Endothelial cell of umbilical vein (primary cell): Measurements from ENCODE around the gene MED12L. TPM values are rescaled to one million over a fixed set of nuclear protein-coding genes. Genes with fewer than 3 reads are reported as not detected.

Experiments
- BruUV-seq: library from RNA; stranded (reverse); fragments of 400-500 nt; replicated peaks from 2 replicates; lab custom pipeline; 2021; lab: Mats Ljungman, UMichigan
- CTCF ChIA-PET: fragments of 300-600, 350-600 bp; sonication (Branson Sonifier 250); formaldehyde crosslinking; loops from one replicate; lab custom pipeline; 2021; ENCODE audit warnings: antibody characterized with exemption, inconsistent platforms; lab: Charles Lee
- POLR2A ChIA-PET: fragments of 300-600, 350-600 bp; sonication (Branson Sonifier 250); formaldehyde crosslinking; loops from one replicate; lab custom pipeline; 2021; ENCODE audit warnings: antibody characterized with exemption, inconsistent platforms; lab: Charles Lee
- DNase-seq: peaks from one replicate; pipeline ENCODE4 v3.0.0-alpha.2; 2011; ENCODE audit warnings: low read depth, low spot score
- FAIRE-seq: peaks from 2 replicates; lab custom pipeline; 2011; peaks lifted over from hg19 to GRCh38; lab: Jason Lieb, UNC
- H2AFZ ChIP-seq: 2 replicates; pipeline ENCODE4 v1.6.0; 2012; ENCODE audit warnings: low read depth, low read length, control low read depth, inconsistent platforms
- H3K27ac ChIP-seq: 2 replicates; pipeline ENCODE4 v1.5.1; 2011; ENCODE audit warnings: low read depth, mild to moderate bottlenecking, control low read depth, low read length, moderate library complexity; ENCODE audit not compliant: insufficient read depth
- H3K27me3 ChIP-seq, 2 experiments: 2 replicates each; pipeline versions ENCODE4 v1.6.0 to v1.6.1; 2011; ENCODE audit warnings: low read length in 2 of 2, mixed read lengths in 1 of 2; ENCODE audit not compliant: control insufficient read depth in 2 of 2, insufficient read depth in 2 of 2
- H3K36me3 ChIP-seq, 2 experiments: 2 replicates in 1 of 2; 3 replicates in 1 of 2; pipeline ENCODE4 v1.5.1; 2011; ENCODE audit warnings: low read length in 2 of 2, mild to moderate bottlenecking in 1 of 2, moderate library complexity in 1 of 2; ENCODE audit not compliant: control insufficient read depth in 2 of 2, insufficient read depth in 2 of 2; ENCODE audit errors: extremely low read depth in 1 of 2
- H3K4me1 ChIP-seq: 3 replicates; pipeline ENCODE4 v1.5.1; 2011; ENCODE audit warnings: mild to moderate bottlenecking, low read length; ENCODE audit not compliant: control insufficient read depth, insufficient read depth; ENCODE audit errors: extremely low read depth
- H3K4me2 ChIP-seq: 2 replicates; pipeline ENCODE4 v1.6.1; 2011; ENCODE audit warnings: low read length, control low read depth, mixed read lengths; ENCODE audit not compliant: insufficient read depth
- H3K4me3 ChIP-seq, 3 experiments: fragments of 200-600 bp in 1 of 3; sonication (generic), shearing (Covaris generic) in 1 of 3; replicated peaks in 1 of 3; 2 replicates each; pipeline ENCODE4 v1.5.1; 2011 to 2016; ENCODE audit warnings: control low read depth in 3 of 3, low read length in 3 of 3, mild to moderate bottlenecking in 2 of 3, inconsistent platforms in 1 of 3, low read depth in 1 of 3, moderate library complexity in 1 of 3; ENCODE audit not compliant: insufficient read depth in 1 of 3
- H3K79me2 ChIP-seq: 2 replicates; pipeline ENCODE4 v1.6.0; 2012; ENCODE audit warnings: low read length, inconsistent platforms; ENCODE audit not compliant: control insufficient read depth, insufficient read depth
- H3K9ac ChIP-seq: replicated peaks from 2 replicates; pipeline ENCODE3; 2011; ENCODE audit warnings: low read length, control low read depth; ENCODE audit not compliant: insufficient read depth; ENCODE audit errors: extremely low read depth
- H3K9me1 ChIP-seq: replicated peaks from 3 replicates; pipeline ENCODE4 v1.6.0; 2011; ENCODE audit warnings: mild to moderate bottlenecking, low read length; ENCODE audit not compliant: control insufficient read depth, insufficient read depth; ENCODE audit errors: extremely low read depth
- H3K9me3 ChIP-seq: replicated peaks from 2 replicates; pipeline ENCODE4 v1.5.1; 2012; ENCODE audit warnings: low read length, inconsistent platforms; ENCODE audit not compliant: control insufficient read depth, insufficient read depth
- H4K20me1 ChIP-seq: replicated peaks from 2 replicates; pipeline ENCODE3; 2011; ENCODE audit warnings: mild to moderate bottlenecking, low read length; ENCODE audit not compliant: control insufficient read depth, insufficient read depth; ENCODE audit errors: extremely low read depth
- CTCF ChIP-seq, 2 donors: IDR thresholded peaks; 1 replicate in 1 of 2; 2 replicates in 1 of 2; pipeline ENCODE4 v1.5.1; 2011; ENCODE audit warnings: low read length in 2 of 2, mild to moderate bottlenecking in 2 of 2, moderate library complexity in 2 of 2, control low read depth in 1 of 2, inconsistent platforms in 1 of 2, low read depth in 1 of 2; ENCODE audit not compliant: insufficient read depth in 1 of 2; ENCODE audit errors: extremely low read depth in 1 of 2
- EZH2 ChIP-seq: IDR thresholded peaks from 2 replicates; pipeline ENCODE4 v1.6.1; 2012; ENCODE audit warnings: borderline replicate concordance, low read depth, mild to moderate bottlenecking, moderate library complexity, low read length, inconsistent platforms; ENCODE audit not compliant: severe bottlenecking
- FOS ChIP-seq: IDR thresholded peaks from 2 replicates; pipeline ENCODE4 v1.6.1; 2011; ENCODE audit warnings: mild to moderate bottlenecking, low read length, moderate library complexity, borderline replicate concordance; ENCODE audit not compliant: insufficient read depth
- GATA2 ChIP-seq: IDR thresholded peaks from 2 replicates; pipeline ENCODE4 v1.7.0; 2011; ENCODE audit warnings: low read depth, mild to moderate bottlenecking, moderate library complexity, mixed read lengths, low read length; ENCODE audit not compliant: insufficient read length, insufficient read depth
- JUN ChIP-seq: IDR thresholded peaks from 2 replicates; pipeline ENCODE4 v1.6.1; 2011; ENCODE audit warnings: borderline replicate concordance, low read depth; ENCODE audit not compliant: insufficient read length, insufficient read depth
- MYC ChIP-seq: IDR thresholded peaks from one replicate; pipeline ENCODE4 v1.6.1; 2011; ENCODE audit warnings: mild to moderate bottlenecking, low read depth, low read length
- POLR2A ChIP-seq: IDR thresholded peaks from 2 replicates; pipeline ENCODE4 v1.6.1; 2012; ENCODE audit warnings: low read depth, mild to moderate bottlenecking, control low read depth, low read length
- POLR2AphosphoS5 ChIP-seq: IDR thresholded peaks from 2 replicates; pipeline ENCODE4 v1.6.1; 2012; ENCODE audit warnings: low read depth, mild to moderate bottlenecking, control low read depth, low read length, moderate library complexity; ENCODE audit not compliant: insufficient read depth
- dilution Hi-C: fragments of 300-500 bp; cut with MboI; formaldehyde crosslinking; loops from one replicate; pipeline ENCODE4 v1.15.0; 2019; ENCODE audit warnings: low sequenced_read_pairs; ENCODE audit not compliant: extremely low pct_ligation_motif_present
- intact Hi-C: fragments of 100-400 bp; cut with micrococcal nuclease; formaldehyde crosslinking; loops from one replicate; pipeline ENCODE4 v1.10.0; 2022
- polyA plus RNA-seq, 4 experiments: library from polyadenylated mRNA; depleted of rRNA in 3 of 4; stranded (reverse) in 3 of 4; unstranded in 1 of 4; fragments of >200 nt; gene quantifications; 2 replicates each; pipeline versions ENCODE4 v1.2.1 to v1.2.3, GENCODE V29; 2011 to 2012; ENCODE audit warnings: missing spikeins in 1 of 4
- total RNA-seq: library from RNA; stranded (reverse); gene quantifications from 2 replicates; pipeline ENCODE4 v1.2.3, GENCODE V29; 2021
- TF ChIP-seq, protein P1 (sequence below): IDR thresholded peaks from 2 replicates; pipeline ENCODE4 v1.6.1; 2011; ENCODE audit not compliant: insufficient read depth, insufficient read length

MED12L gene
- total and polyA plus RNA-seq, 2 donors (not counting 3 experiments of a cell fraction or from before 2014, with no cell fraction given), result 0.03 to 0.27 TPM

- TF ChIP-seq, protein P1, sequence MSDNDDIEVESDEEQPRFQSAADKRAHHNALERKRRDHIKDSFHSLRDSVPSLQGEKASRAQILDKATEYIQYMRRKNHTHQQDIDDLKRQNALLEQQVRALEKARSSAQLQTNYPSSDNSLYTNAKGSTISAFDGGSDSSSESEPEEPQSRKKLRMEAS, result no peak
- no peak for TF ChIP-seq MYC
- TF ChIP-seq POLR2AphosphoS5, result no peak
- TF ChIP-seq FOS, result no peak
- TF ChIP-seq JUN, result no peak
- no peak for TF ChIP-seq GATA2
- TF ChIP-seq CTCF (IDR thresholded peaks at IDR 0.05; ENCODE audit: extremely low read depth in 1 of 2, insufficient read depth in 1 of 2, low read depth in 1 of 2, low read length in 2 of 2), result no peak
- no peak for TF ChIP-seq EZH2
- TF ChIP-seq POLR2A, result no peak
- no peak overlapping the region for H3K4me2 ChIP-seq
- no peak overlapping the region for H2AFZ ChIP-seq
- H3K9me3 ChIP-seq, result no peaks in the 10 kb centered on the region
- no peaks in the 10 kb centered on the region for H3K4me1 ChIP-seq
- ChIA-PET POLR2A (no interaction called here), CTCF (interaction anchor here (1.6 kb wide), 1 partner anchor 10 kb away, joined by 3 read pairs; no protein-coding TSS in a partner anchor)
- H3K9me1 ChIP-seq, result no peaks in the 10 kb centered on the region
- H3K4me3 ChIP-seq, result no peak overlapping the region
- no peaks in the 10 kb centered on the region for H3K79me2 ChIP-seq
- DNase-seq (no peak), FAIRE-seq (no peak)
- BruUV-seq, result no TSS peak
- peaks cover 0 to 3% of the 10 kb centered on the region in 2 experiments for H3K27me3 ChIP-seq
- no peak overlapping the region for H3K9ac ChIP-seq
- no peaks in the 10 kb centered on the region for H3K36me3 ChIP-seq
- dilution Hi-C loops, result no loop called here
- intact Hi-C loops, result no loop called here
- H4K20me1 ChIP-seq, result no peaks in the 10 kb centered on the region
- no peak overlapping the region for H3K27ac ChIP-seq
Measured at GRCh38 chr3:151123827-151124226, 38.4 kb downstream of the MED12L start.
